Fibroblast of lung (primary cell): ENCODE data around the gene TNIP1. TPM values are rescaled to one million over a fixed set of nuclear protein-coding genes. Genes with fewer than 3 reads are reported as not detected.

Source experiments
- DNase-seq, 2 donors: peaks; one replicate each; pipeline versions ENCODE4 v3.0.0 to v3.0.0-alpha.2; 2010; ENCODE audit warnings: low read depth in 2 of 2
- H2AFZ ChIP-seq: 2 replicates; pipeline ENCODE4 v1.5.1; 2012; ENCODE audit warnings: low read length, control low read depth, inconsistent platforms
- H3K27ac ChIP-seq: 2 replicates; pipeline ENCODE4 v1.5.1; 2011; ENCODE audit warnings: low read length, control low read depth; ENCODE audit not compliant: insufficient read depth
- H3K27me3 ChIP-seq: 2 replicates; pipeline ENCODE4 v1.5.1; 2011; ENCODE audit warnings: mild to moderate bottlenecking, low read length; ENCODE audit not compliant: control insufficient read depth, insufficient read depth
- H3K36me3 ChIP-seq: 2 replicates; pipeline ENCODE4 v1.5.1; 2011; ENCODE audit warnings: low read length; ENCODE audit not compliant: control insufficient read depth, insufficient read depth
- H3K4me1 ChIP-seq: 2 replicates; pipeline ENCODE4 v1.5.1; 2011; ENCODE audit warnings: low read length; ENCODE audit not compliant: control insufficient read depth, insufficient read depth; ENCODE audit errors: extremely low read depth
- H3K4me2 ChIP-seq: 2 replicates; pipeline ENCODE4 v1.5.1; 2011; ENCODE audit warnings: low read length, control low read depth; ENCODE audit not compliant: insufficient read depth; ENCODE audit errors: extremely low read depth
- H3K4me3 ChIP-seq, 4 experiments: fragments of 200-600 bp in 1 of 4; sonication (generic) in 1 of 4; replicated peaks in 1 of 4; 2 replicates each; pipeline ENCODE4 v1.5.1; 2011 to 2016; ENCODE audit warnings: low read length in 4 of 4, low read depth in 3 of 4, mild to moderate bottlenecking in 3 of 4, control low read depth in 2 of 4, inconsistent platforms in 1 of 4, mixed read lengths in 1 of 4; ENCODE audit not compliant: insufficient read depth in 1 of 4; ENCODE audit errors: control extremely low read depth in 1 of 4
- H3K79me2 ChIP-seq: 2 replicates; pipeline ENCODE4 v1.5.1; 2012; ENCODE audit warnings: mild to moderate bottlenecking, low read length, inconsistent platforms; ENCODE audit not compliant: control insufficient read depth, insufficient read depth
- H3K9ac ChIP-seq: 2 replicates; pipeline ENCODE4 v1.5.1; 2011; ENCODE audit warnings: mild to moderate bottlenecking, low read length, control low read depth; ENCODE audit not compliant: insufficient read depth
- H3K9me3 ChIP-seq: 2 replicates; pipeline ENCODE4 v1.5.1; 2012; ENCODE audit warnings: low read depth, low read length; ENCODE audit not compliant: control insufficient read depth, insufficient read depth
- H4K20me1 ChIP-seq: 2 replicates; pipeline ENCODE4 v1.5.1; 2011; ENCODE audit warnings: low read length; ENCODE audit not compliant: control insufficient read depth, insufficient read depth; ENCODE audit errors: extremely low read depth
- EZH2 ChIP-seq: IDR thresholded peaks from 2 replicates; pipeline ENCODE4 v1.5.1; 2012; ENCODE audit warnings: low read length, control low read depth, mild to moderate bottlenecking; ENCODE audit errors: missing control alignments
- polyA plus RNA-seq, 2 donors: library from polyadenylated mRNA; depleted of rRNA in 1 of 2; stranded (reverse) in 1 of 2; unstranded in 1 of 2; fragments of >200 nt; gene quantifications; 2 replicates each; pipeline ENCODE4 v1.2.1, GENCODE V29; 2011 to 2012; ENCODE audit warnings: missing spikeins in 1 of 2
- total RNA-seq: library from RNA; depleted of rRNA; stranded (reverse); fragments of >200 nt; gene quantifications from 2 replicates; pipeline ENCODE4 v1.2.1, GENCODE V29; 2014
- TF ChIP-seq, protein P1 (sequence below), 2 donors: IDR thresholded peaks in 1 of 2; conservative IDR thresholded peaks in 1 of 2; 1 replicate in 1 of 2; 2 replicates in 1 of 2; pipeline ENCODE4 v1.5.1; 2011 to 2012; ENCODE audit warnings: low read length in 2 of 2, control low read depth in 1 of 2, inconsistent platforms in 1 of 2, low read depth in 1 of 2, mild to moderate bottlenecking in 1 of 2

Gene TNIP1
- total and polyA plus RNA-seq, 2 donors (not counting 1 experiment from before 2014, with no cell fraction given), result 47.2 to 59.1 TPM

DNA sequence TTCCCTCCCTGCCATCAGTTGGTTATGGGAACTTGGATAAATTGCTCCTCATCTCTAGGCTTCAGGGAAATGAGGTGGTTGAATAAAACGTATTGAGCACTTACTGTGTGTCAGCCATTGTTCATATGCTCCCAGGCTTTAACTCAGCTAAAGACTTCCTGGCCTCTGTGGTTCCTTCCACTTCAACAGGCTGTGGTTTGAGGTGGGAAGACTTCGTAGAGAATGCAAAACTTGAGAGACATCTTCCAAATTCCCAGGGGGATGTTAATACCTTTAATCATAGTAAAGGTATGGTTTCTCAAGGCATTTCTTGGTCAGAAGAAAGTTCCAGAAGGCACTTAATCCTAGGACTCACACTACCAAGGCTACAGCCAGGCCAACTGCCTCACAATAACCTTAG, 62.0 kb downstream of the TNIP1 start:
- H3K27ac ChIP-seq, result no peak overlapping the region
- no peaks in the 10 kb centered on the region for H4K20me1 ChIP-seq
- peaks cover 22% of the 10 kb centered on the region for H3K4me1 ChIP-seq
- no peaks in the 10 kb centered on the region for H3K79me2 ChIP-seq
- no peaks in the 10 kb centered on the region for H3K9me3 ChIP-seq
- no peaks in the 10 kb centered on the region for H3K27me3 ChIP-seq
- peak in 1 of 2 donors; percentile 56 for DNase-seq
- no peak overlapping the region for H3K4me3 ChIP-seq
- no peaks in the 10 kb centered on the region for H3K36me3 ChIP-seq
- H3K4me2 ChIP-seq, result no peak overlapping the region
- H2AFZ ChIP-seq, result no peak overlapping the region
- no peak overlapping the region for H3K9ac ChIP-seq
- no peak for TF ChIP-seq EZH2
- TF ChIP-seq, protein P1, sequence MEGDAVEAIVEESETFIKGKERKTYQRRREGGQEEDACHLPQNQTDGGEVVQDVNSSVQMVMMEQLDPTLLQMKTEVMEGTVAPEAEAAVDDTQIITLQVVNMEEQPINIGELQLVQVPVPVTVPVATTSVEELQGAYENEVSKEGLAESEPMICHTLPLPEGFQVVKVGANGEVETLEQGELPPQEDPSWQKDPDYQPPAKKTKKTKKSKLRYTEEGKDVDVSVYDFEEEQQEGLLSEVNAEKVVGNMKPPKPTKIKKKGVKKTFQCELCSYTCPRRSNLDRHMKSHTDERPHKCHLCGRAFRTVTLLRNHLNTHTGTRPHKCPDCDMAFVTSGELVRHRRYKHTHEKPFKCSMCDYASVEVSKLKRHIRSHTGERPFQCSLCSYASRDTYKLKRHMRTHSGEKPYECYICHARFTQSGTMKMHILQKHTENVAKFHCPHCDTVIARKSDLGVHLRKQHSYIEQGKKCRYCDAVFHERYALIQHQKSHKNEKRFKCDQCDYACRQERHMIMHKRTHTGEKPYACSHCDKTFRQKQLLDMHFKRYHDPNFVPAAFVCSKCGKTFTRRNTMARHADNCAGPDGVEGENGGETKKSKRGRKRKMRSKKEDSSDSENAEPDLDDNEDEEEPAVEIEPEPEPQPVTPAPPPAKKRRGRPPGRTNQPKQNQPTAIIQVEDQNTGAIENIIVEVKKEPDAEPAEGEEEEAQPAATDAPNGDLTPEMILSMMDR (conservative IDR thresholded peaks at IDR 0.05 in 1 of 2, IDR thresholded peaks at IDR 0.05 in 1 of 2; ENCODE audit: low read depth in 1 of 2, low read length in 2 of 2), result no peak

DNA sequence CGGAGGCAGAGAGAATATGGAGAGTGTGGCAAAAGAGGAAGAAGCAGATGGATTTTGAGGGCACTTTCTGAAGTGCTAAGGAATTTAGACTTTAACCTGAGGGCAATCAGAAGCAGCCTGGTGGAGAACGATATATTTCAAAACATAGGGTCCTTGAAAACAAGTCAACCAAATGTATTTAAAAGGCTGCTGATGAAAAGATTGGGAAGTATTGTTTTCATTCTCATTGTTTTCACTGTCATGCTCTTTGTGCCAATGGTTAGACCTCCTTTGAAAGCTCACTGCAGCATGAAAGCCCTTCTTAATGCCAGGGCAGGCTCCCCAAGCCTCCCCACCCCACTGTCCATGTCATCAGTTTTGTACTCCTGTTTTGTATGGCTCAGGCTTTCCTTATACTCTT, 62.9 kb downstream of the TNIP1 start:
- Histone ChIP-seq H3K27me3 (no peaks in the 10 kb centered on the region), H2AFZ (no peak overlapping the region), H3K4me2 (no peak overlapping the region), H3K4me1 (peaks cover 12% of the 10 kb centered on the region), H3K79me2 (no peaks in the 10 kb centered on the region), H3K4me3 (no peak overlapping the region), H3K36me3 (no peaks in the 10 kb centered on the region), H3K9ac (no peak overlapping the region), H3K27ac (no peak overlapping the region), H4K20me1 (no peaks in the 10 kb centered on the region), H3K9me3 (no peaks in the 10 kb centered on the region)
- DNase-seq, result no peak
- TF ChIP-seq, protein P1 (conservative IDR thresholded peaks at IDR 0.05 in 1 of 2, IDR thresholded peaks at IDR 0.05 in 1 of 2; ENCODE audit: low read depth in 1 of 2, low read length in 2 of 2), result no peak
- TF ChIP-seq EZH2, result no peak

DNA sequence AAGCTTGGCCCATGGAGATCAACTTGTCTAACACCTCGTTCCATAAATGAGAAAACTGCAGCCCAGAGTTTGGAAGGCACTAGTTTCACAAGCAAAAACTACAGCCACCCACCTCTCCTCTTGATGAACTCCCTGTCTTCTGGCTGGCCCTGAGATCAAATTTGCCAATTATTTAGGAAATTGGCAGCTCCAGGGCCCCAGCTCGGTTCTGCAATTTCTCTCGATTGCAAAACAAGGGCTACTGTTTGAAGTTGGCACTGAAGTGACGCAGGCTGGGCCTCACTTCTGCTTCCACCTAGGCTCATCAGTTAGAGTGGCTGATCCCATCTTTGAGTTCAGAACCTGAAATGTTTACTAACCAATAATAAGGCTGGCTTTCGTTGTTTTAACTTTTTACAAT, 64.1 kb downstream of the TNIP1 start:
- no peaks in the 10 kb centered on the region for H3K36me3 ChIP-seq
- no peak overlapping the region for H3K4me3 ChIP-seq
- TF ChIP-seq, protein P1 (conservative IDR thresholded peaks at IDR 0.05 in 1 of 2, IDR thresholded peaks at IDR 0.05 in 1 of 2; ENCODE audit: low read depth in 1 of 2, low read length in 2 of 2), result no peak
- no peak for TF ChIP-seq EZH2
- no peak overlapping the region for H3K4me2 ChIP-seq
- no peaks in the 10 kb centered on the region for H3K9me3 ChIP-seq
- no peaks in the 10 kb centered on the region for H4K20me1 ChIP-seq
- H3K79me2 ChIP-seq, result no peaks in the 10 kb centered on the region
- no peak overlapping the region for H2AFZ ChIP-seq
- H3K27ac ChIP-seq, result no peak overlapping the region
- no peaks in the 10 kb centered on the region for H3K27me3 ChIP-seq
- H3K9ac ChIP-seq, result no peak overlapping the region
- DNase-seq, result no peak
- H3K4me1 ChIP-seq, result peaks cover 5% of the 10 kb centered on the region
